Psoas muscle (tissue), 8 donors: ENCODE results near the gene AUTS2. TPM values are rescaled to one million over a fixed set of nuclear protein-coding genes. Genes with fewer than 3 reads are reported as not detected.

ENCODE experiments used
- ATAC-seq, 4 donors: fragments of 200-7000 bp; cut with Tn5 transposase; one replicate each; pipeline ENCODE4 v1.9.1; 2020; ENCODE audit warnings: moderate library complexity in 3 of 4, mild to moderate bottlenecking in 2 of 4
- DNase-seq, 2 donors: peaks; one replicate each; pipeline ENCODE4 v3.0.0-alpha.2; 2020
- H3K27ac ChIP-seq: fragments of 200-600 bp; one replicate; pipeline ENCODE4 v1.8.0; 2022
- H3K27me3 ChIP-seq, 3 donors: fragments of 200-600 bp in 1 of 3; one replicate each; pipeline versions ENCODE4 v1.6.1 to v1.8.0; 2013 to 2022; ENCODE audit warnings: low read length in 2 of 3, mild to moderate bottlenecking in 2 of 3, moderate library complexity in 1 of 3; ENCODE audit not compliant: insufficient read depth in 3 of 3
- H3K36me3 ChIP-seq, 2 donors: fragments of 200-600 bp in 1 of 2; one replicate each; pipeline versions ENCODE4 v1.6.1 to v1.8.0; 2013 to 2022; ENCODE audit warnings: low read depth in 1 of 2, mild to moderate bottlenecking in 1 of 2, moderate library complexity in 1 of 2; ENCODE audit not compliant: insufficient read depth in 1 of 2
- H3K4me1 ChIP-seq: fragments of 200-600 bp; one replicate; pipeline ENCODE4 v1.8.0; 2022
- H3K4me3 ChIP-seq: fragments of 200-600 bp; one replicate; pipeline ENCODE4 v1.8.0; 2022; ENCODE audit warnings: mild to moderate bottlenecking
- H3K9me3 ChIP-seq: fragments of 200-600 bp; one replicate; pipeline ENCODE4 v1.8.0; 2022
- CTCF ChIP-seq: fragments of 200-600 bp; IDR thresholded peaks from one replicate; pipeline ENCODE4 v1.8.0; 2022; ENCODE audit warnings: antibody characterized with exemption
- WGBS, 3 donors: extraction: QIAGEN DNeasy Blood & Tissue Kit; methylation state at CpG; one replicate each; pipeline versions ENCODE4 v1.1.6 to v1.1.7; 2013; 5-methylcytosine and 5-hydroxymethylcytosine counted together
- intact Hi-C, 2 donors: fragments of 100-400 bp; cut with DNase I; formaldehyde crosslinking; loops; one replicate each; pipeline versions ENCODE4 v1.11.0 to v1.14.2; 2022
- polyA plus RNA-seq, 3 donors: library from polyadenylated mRNA; stranded (reverse); fragments of 200-250 nt; gene quantifications; one replicate each; pipeline ENCODE4 v1.2.3, GENCODE V29; 2013
- total RNA-seq, 4 donors: library from RNA; stranded (reverse); fragmentation: NEBNext Ultra II Directional in 2 of 4; extraction: Animal tissue kit (Norgen Biotek cat#: 25700) in 2 of 4; gene quantifications; one replicate each; pipeline versions ENCODE4 v1.2.1 to v1.2.4, GENCODE V29; 2021 to 2023
- donor health status: healthy with polysubstance abuse.
- donor health status: DM: no; HTN: no; CAD: no; lungs with moderate emphysema.
- donor health status: Bipolar disorder and iron deficiency.
- donor health status: healthy.
- donor health status: DM: yes; HTN: yes; CAD: no.
- donor health status: DM: no; HTN: no; CAD: no.
- donor health status: DM: no; HTN: no; CAD: no.
- donor health status: DM: yes; HTN: yes; CAD: no.

Gene AUTS2
- total and polyA plus RNA-seq, 7 donors, result 5.0 to 33.5 (median 14.3) TPM

DNA sequence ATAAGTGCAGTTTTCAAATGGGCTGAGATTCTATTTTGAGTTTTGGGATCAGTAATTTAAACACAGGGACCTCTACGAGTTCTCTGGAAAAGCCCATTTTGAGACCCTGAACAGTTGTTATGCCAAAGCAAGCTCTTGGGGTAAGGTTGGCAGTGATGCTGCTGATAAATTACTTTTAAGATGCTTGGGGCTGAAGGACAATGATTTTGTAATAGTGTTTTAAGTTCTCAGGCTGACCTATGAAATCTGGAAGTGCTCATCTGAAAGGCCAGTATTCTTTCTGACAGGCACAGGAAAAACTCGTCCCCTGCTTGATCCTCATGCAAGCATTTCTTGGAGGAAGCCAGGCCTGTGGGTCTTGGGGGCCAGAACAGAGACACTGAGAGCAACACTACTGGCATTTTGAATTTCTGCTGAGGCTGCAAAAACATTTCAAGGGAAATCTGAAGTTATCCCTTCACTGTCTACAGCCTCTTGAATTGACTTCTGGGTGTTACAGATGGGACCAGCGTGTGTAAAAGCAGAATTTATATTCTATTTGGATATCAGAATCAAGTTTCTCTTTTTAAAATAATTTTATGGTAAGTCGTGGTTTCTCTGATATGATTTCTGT, 79.7 kb downstream of the AUTS2 start:
- intact Hi-C loops, result no loop called here
- H3K36me3 ChIP-seq, result no peaks in the 10 kb centered on the region
- peaks cover 29% of the 10 kb centered on the region for H3K4me1 ChIP-seq
- DNase-seq (no peak), ATAC-seq (no peak)
- WGBS, 3 donors, result 70 to 76% (median 71%) methylated on average over 4 of the region's 4 CpGs
- no peaks in the 10 kb centered on the region for H3K9me3 ChIP-seq
- H3K27ac ChIP-seq, result peak overlapping the region; percentile 6
- no peak overlapping the region for H3K4me3 ChIP-seq
- no peak for TF ChIP-seq CTCF
- no peaks in the 10 kb centered on the region for H3K27me3 ChIP-seq

DNA sequence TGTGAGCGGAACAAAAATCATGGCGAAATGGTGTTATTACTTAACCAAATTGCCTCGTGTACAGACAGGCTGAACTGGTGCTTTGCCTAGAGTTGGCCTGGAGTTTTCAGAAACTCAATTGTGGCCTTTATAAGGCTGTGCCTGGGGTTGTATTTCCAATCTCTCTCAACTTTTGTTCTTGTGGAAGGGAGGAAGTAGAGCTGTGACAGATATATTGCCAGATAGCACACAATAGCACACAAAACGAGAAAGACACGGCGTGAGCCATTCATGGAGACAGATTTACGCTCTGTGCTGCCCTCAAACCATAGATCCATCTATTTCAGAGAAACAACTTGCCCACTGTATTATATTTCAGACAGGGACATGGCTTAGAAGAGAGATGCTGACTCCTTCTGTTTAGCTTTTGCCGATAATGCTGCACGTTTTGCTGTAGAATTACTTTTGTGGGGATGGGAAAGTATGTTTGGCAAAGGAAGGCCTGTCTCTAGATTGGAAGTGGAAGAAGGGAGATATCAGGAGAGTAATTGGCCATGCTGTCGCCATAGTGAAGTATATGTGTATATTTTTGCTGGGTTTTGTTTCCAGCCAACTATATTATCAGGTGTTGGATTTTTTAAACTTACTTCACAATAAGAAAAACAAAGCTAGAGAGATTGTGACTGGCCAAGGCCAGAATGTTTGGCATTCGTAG, 80.4 kb downstream of the AUTS2 start:
- ATAC-seq, result no peak
- Histone ChIP-seq H3K9me3 (no peaks in the 10 kb centered on the region), H3K4me1 (peaks cover 29% of the 10 kb centered on the region), H3K36me3 (no peaks in the 10 kb centered on the region), H3K27ac (no peak overlapping the region), H3K27me3 (no peaks in the 10 kb centered on the region), H3K4me3 (no peak overlapping the region)
- WGBS, 3 donors, result 79 to 84% (median 79%) methylated on average over 11 of the region's 11 CpGs
- TF ChIP-seq CTCF, result no peak
- intact Hi-C loops, result no loop called here
- DNase-seq, result no peak

DNA sequence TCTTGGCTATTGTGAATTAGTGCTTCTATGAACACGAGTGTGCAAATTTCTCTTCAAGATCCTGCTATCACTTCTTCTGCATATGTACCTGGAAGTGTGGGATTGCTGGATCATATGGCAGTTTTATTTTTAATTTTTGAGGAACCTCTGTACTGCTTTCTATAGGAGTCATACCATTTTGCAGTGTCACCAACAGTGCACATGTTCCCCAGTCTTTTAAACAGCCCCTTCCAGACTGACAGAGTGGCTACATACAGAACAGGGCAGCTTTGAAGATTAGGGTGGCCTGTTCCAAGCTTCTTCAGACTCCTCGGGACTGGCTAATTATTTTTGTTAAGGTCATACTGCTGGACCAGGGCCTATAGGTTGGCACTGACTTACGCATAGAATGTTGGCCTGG, 82.9 kb downstream of the AUTS2 start:
- Histone ChIP-seq H3K4me3 (no peak overlapping the region), H3K27ac (no peak overlapping the region), H3K27me3 (no peaks in the 10 kb centered on the region), H3K36me3 (no peaks in the 10 kb centered on the region), H3K4me1 (peaks cover 46% of the 10 kb centered on the region), H3K9me3 (no peaks in the 10 kb centered on the region)
- intact Hi-C loops, result no loop called here
- ATAC-seq (no peak), DNase-seq (no peak)
- WGBS, 3 donors, result 53 to 70% (median 55%) methylated on average over 3 of the region's 3 CpGs
- TF ChIP-seq CTCF, result no peak

GRCh38 chr7:69682518-69682917, 84.2 kb downstream of the AUTS2 start:
- Histone ChIP-seq H3K36me3 (no peaks in the 10 kb centered on the region), H3K4me1 (peaks cover 42% of the 10 kb centered on the region), H3K27ac (no peak overlapping the region), H3K27me3 (no peaks in the 10 kb centered on the region), H3K9me3 (no peaks in the 10 kb centered on the region), H3K4me3 (no peak overlapping the region)
- no peak for TF ChIP-seq CTCF
- intact Hi-C loops, result no loop called here
- ATAC-seq (no peak), DNase-seq (no peak)
- 71 to 84% (median 78%) methylated on average over 4 of the region's 4 CpGs for WGBS, 3 donors
